ENCODE data around the gene SPHK2.

The SPHK2 gene

GRCh38 chr19:48665786-48666185 is 46.5 kb downstream of the SPHK2 start:
- Histone ChIP-seq H3K4me3 (ENCODE audit: low read depth, low read length) (no peak overlapping the region), H3K4me2 (ENCODE audit: low read length) (no peak overlapping the region), H3K4ac (ENCODE audit: low read depth, low read length) (no peak overlapping the region), H3K36me3 (ENCODE audit: control insufficient read depth in 1 of 2, insufficient read depth in 2 of 2, low read length in 2 of 2) (no peaks in the 10 kb centered on the region), H4K91ac (ENCODE audit: low read depth, low read length) (no peak overlapping the region), H2BK12ac (ENCODE audit: low read length) (no peak overlapping the region), H3K23ac (ENCODE audit: low read length) (no peak overlapping the region), H3K79me1 (ENCODE audit: low read length) (no peaks in the 10 kb centered on the region), H3K18ac (ENCODE audit: low read length) (no peak overlapping the region), H2AK5ac (ENCODE audit: low read length) (no peak overlapping the region), H3K27ac (ENCODE audit: low read depth, low read length) (no peak overlapping the region), H3K9ac (ENCODE audit: low read length) (no peak overlapping the region), H4K12ac (ENCODE audit: low read depth, low read length) (no peak overlapping the region), H3K79me2 (ENCODE audit: control insufficient read depth, insufficient read depth, low read length, poor library complexity) (no peaks in the 10 kb centered on the region), H3K14ac (ENCODE audit: low read length) (no peak overlapping the region), H3K4me1 (ENCODE audit: control insufficient read depth in 1 of 2, insufficient read depth in 2 of 2, low read length in 2 of 2) (no peaks in the 10 kb centered on the region), H2AFZ (ENCODE audit: insufficient read depth, low read length, poor library complexity) (no peak overlapping the region), H3K9me3 (ENCODE audit: insufficient read depth, low read depth, low read length) (peaks cover 11% of the 10 kb centered on the region), H2BK5ac (ENCODE audit: low read depth, low read length, poor library complexity) (no peak overlapping the region), H3K27me3 (ENCODE audit: insufficient read depth, low read length) (no peaks in the 10 kb centered on the region), H4K8ac (ENCODE audit: low read depth, low read length) (no peak overlapping the region), H2BK120ac (ENCODE audit: insufficient read depth, low read length, poor library complexity) (no peak overlapping the region)
- no CpG with 5 or more reads among the region's 6 CpGs for whole genome bisulfite sequencing (ENCODE audit: extremely low coverage, insufficient coverage, insufficient read length)
- no peak for DNase-seq

GRCh38 chr19:48668332-48668731 is 49.0 kb downstream of the SPHK2 start:
- Histone ChIP-seq H2BK5ac (ENCODE audit: low read depth, low read length, poor library complexity) (no peak overlapping the region), H3K27ac (ENCODE audit: low read depth, low read length) (no peak overlapping the region), H3K18ac (ENCODE audit: low read length) (no peak overlapping the region), H3K27me3 (ENCODE audit: insufficient read depth, low read length) (no peaks in the 10 kb centered on the region), H3K4me3 (ENCODE audit: low read depth, low read length) (no peak overlapping the region), H3K4me2 (ENCODE audit: low read length) (no peak overlapping the region), H2AFZ (ENCODE audit: insufficient read depth, low read length, poor library complexity) (no peak overlapping the region), H4K12ac (ENCODE audit: low read depth, low read length) (no peak overlapping the region), H3K14ac (ENCODE audit: low read length) (no peak overlapping the region), H4K8ac (ENCODE audit: low read depth, low read length) (no peak overlapping the region), H2BK120ac (ENCODE audit: insufficient read depth, low read length, poor library complexity) (no peak overlapping the region), H4K91ac (ENCODE audit: low read depth, low read length) (no peak overlapping the region), H3K9ac (ENCODE audit: low read length) (no peak overlapping the region), H3K23ac (ENCODE audit: low read length) (no peak overlapping the region), H3K36me3 (ENCODE audit: control insufficient read depth in 1 of 2, insufficient read depth in 2 of 2, low read length in 2 of 2) (no peaks in the 10 kb centered on the region), H3K79me1 (ENCODE audit: low read length) (no peaks in the 10 kb centered on the region), H3K9me3 (ENCODE audit: insufficient read depth, low read depth, low read length) (peaks cover 11% of the 10 kb centered on the region), H3K79me2 (ENCODE audit: control insufficient read depth, insufficient read depth, low read length, poor library complexity) (no peaks in the 10 kb centered on the region), H3K4me1 (ENCODE audit: control insufficient read depth in 1 of 2, insufficient read depth in 2 of 2, low read length in 2 of 2) (no peaks in the 10 kb centered on the region), H2BK12ac (ENCODE audit: low read length) (no peak overlapping the region), H3K4ac (ENCODE audit: low read depth, low read length) (no peak overlapping the region), H2AK5ac (ENCODE audit: low read length) (no peak overlapping the region)
- no CpG with 5 or more reads among the region's 3 CpGs for WGBS (ENCODE audit: extremely low coverage, insufficient coverage, insufficient read length)
- no peak for DNase-seq

GRCh38 chr19:48668761-48669160 is 49.5 kb downstream of the SPHK2 start:
- Histone ChIP-seq H2BK5ac (ENCODE audit: low read depth, low read length, poor library complexity) (no peak overlapping the region), H4K12ac (ENCODE audit: low read depth, low read length) (no peak overlapping the region), H4K8ac (ENCODE audit: low read depth, low read length) (no peak overlapping the region), H3K36me3 (ENCODE audit: control insufficient read depth in 1 of 2, insufficient read depth in 2 of 2, low read length in 2 of 2) (no peaks in the 10 kb centered on the region), H3K9me3 (ENCODE audit: insufficient read depth, low read depth, low read length) (peaks cover 11% of the 10 kb centered on the region), H3K4me3 (ENCODE audit: low read depth, low read length) (peak overlapping the region; percentile 49), H3K79me2 (ENCODE audit: control insufficient read depth, insufficient read depth, low read length, poor library complexity) (no peaks in the 10 kb centered on the region), H2BK120ac (ENCODE audit: insufficient read depth, low read length, poor library complexity) (no peak overlapping the region), H4K91ac (ENCODE audit: low read depth, low read length) (no peak overlapping the region), H2BK12ac (ENCODE audit: low read length) (no peak overlapping the region), H3K14ac (ENCODE audit: low read length) (no peak overlapping the region), H2AFZ (ENCODE audit: insufficient read depth, low read length, poor library complexity) (no peak overlapping the region), H3K4me1 (ENCODE audit: control insufficient read depth in 1 of 2, insufficient read depth in 2 of 2, low read length in 2 of 2) (no peaks in the 10 kb centered on the region), H3K18ac (ENCODE audit: low read length) (no peak overlapping the region), H2AK5ac (ENCODE audit: low read length) (no peak overlapping the region), H3K27ac (ENCODE audit: low read depth, low read length) (no peak overlapping the region), H3K79me1 (ENCODE audit: low read length) (no peaks in the 10 kb centered on the region), H3K4ac (ENCODE audit: low read depth, low read length) (no peak overlapping the region), H3K27me3 (ENCODE audit: insufficient read depth, low read length) (no peaks in the 10 kb centered on the region), H3K4me2 (ENCODE audit: low read length) (no peak overlapping the region), H3K9ac (ENCODE audit: low read length) (no peak overlapping the region), H3K23ac (ENCODE audit: low read length) (no peak overlapping the region)
- DNase-seq = no peak
- no CpG with 5 or more reads among the region's 2 CpGs for WGBS (ENCODE audit: extremely low coverage, insufficient coverage, insufficient read length)

GRCh38 chr19:48669903-48670668 is 50.8 kb downstream of the SPHK2 start:
- H3K27me3 ChIP-seq (ENCODE audit: insufficient read depth, low read length) = no peaks in the 10 kb centered on the region
- no CpG with 5 or more reads among the region's 26 CpGs for WGBS (ENCODE audit: extremely low coverage, insufficient coverage, insufficient read length)
- H3K18ac ChIP-seq (ENCODE audit: low read length) = no peak overlapping the region
- H4K8ac ChIP-seq (ENCODE audit: low read depth, low read length) = no peak overlapping the region
- H3K23ac ChIP-seq (ENCODE audit: low read length) = no peak overlapping the region
- no peak overlapping the region for H3K4ac ChIP-seq (ENCODE audit: low read depth, low read length)
- DNase-seq = no peak
- peak overlapping the region; percentile 2 for H3K9ac ChIP-seq (ENCODE audit: low read length)
- H3K4me2 ChIP-seq (ENCODE audit: low read length) = no peak overlapping the region
- no peak overlapping the region for H4K12ac ChIP-seq (ENCODE audit: low read depth, low read length)
- no peak overlapping the region for H2AFZ ChIP-seq (ENCODE audit: insufficient read depth, low read length, poor library complexity)
- no peak overlapping the region for H2BK5ac ChIP-seq (ENCODE audit: low read depth, low read length, poor library complexity)
- no peaks in the 10 kb centered on the region for H3K79me1 ChIP-seq (ENCODE audit: low read length)
- peaks cover 11% of the 10 kb centered on the region for H3K9me3 ChIP-seq (ENCODE audit: insufficient read depth, low read depth, low read length)
- no peak overlapping the region for H4K91ac ChIP-seq (ENCODE audit: low read depth, low read length)
- H2AK5ac ChIP-seq (ENCODE audit: low read length) = no peak overlapping the region
- no peaks in the 10 kb centered on the region for H3K4me1 ChIP-seq (ENCODE audit: control insufficient read depth in 1 of 2, insufficient read depth in 2 of 2, low read length in 2 of 2)
- no peaks in the 10 kb centered on the region for H3K36me3 ChIP-seq (ENCODE audit: control insufficient read depth in 1 of 2, insufficient read depth in 2 of 2, low read length in 2 of 2)
- no peak overlapping the region for H2BK12ac ChIP-seq (ENCODE audit: low read length)
- H3K4me3 ChIP-seq (ENCODE audit: low read depth, low read length) = peak overlapping the region; percentile 38
- no peak overlapping the region for H3K14ac ChIP-seq (ENCODE audit: low read length)
- no peak overlapping the region for H2BK120ac ChIP-seq (ENCODE audit: insufficient read depth, low read length, poor library complexity)
- no peak overlapping the region for H3K27ac ChIP-seq (ENCODE audit: low read depth, low read length)
- no peaks in the 10 kb centered on the region for H3K79me2 ChIP-seq (ENCODE audit: control insufficient read depth, insufficient read depth, low read length, poor library complexity)
